HG03280 (cell line): ENCODE data around the gene ROR1.

ENCODE experiments used
- ATAC-seq: cut with Tn5 transposase; IDR thresholded peaks from one replicate; pipeline ENCODE4 v1.9.1; 2021; ENCODE audit warnings: mild to moderate bottlenecking, moderate library complexity; ENCODE audit not compliant: unreplicated experiment

ROR1 gene

GRCh38 chr1:63924600-63924999 is 150.8 kb downstream of the ROR1 start:
- ATAC-seq, result no peak

- ATAC-seq, result no peak
Observed at GRCh38 chr1:63928186-63929105, 154.6 kb downstream of the ROR1 start.

- ATAC-seq, result no peak
Observed at GRCh38 chr1:63929106-63929478, 155.3 kb downstream of the ROR1 start.

DNA sequence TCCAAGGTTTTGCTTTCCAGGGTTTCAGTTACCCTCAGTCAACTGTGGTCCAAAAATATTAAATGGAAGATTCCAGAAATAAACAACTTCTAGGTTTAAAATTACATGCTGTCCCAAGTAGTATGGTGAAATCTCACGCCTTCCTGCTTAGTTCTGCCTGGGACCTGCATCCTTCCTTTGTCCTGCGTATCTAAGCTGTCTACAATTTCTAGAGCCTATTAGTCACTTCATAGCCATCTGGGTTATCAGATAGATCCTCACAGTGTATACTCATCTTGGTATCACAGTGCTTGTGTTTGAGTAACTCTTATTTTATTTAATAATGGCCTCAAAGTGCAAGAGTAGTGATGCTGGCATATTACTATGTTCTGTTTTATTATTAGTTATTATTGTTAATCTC is 157.7 kb downstream of the ROR1 start:
- no peak for ATAC-seq

DNA sequence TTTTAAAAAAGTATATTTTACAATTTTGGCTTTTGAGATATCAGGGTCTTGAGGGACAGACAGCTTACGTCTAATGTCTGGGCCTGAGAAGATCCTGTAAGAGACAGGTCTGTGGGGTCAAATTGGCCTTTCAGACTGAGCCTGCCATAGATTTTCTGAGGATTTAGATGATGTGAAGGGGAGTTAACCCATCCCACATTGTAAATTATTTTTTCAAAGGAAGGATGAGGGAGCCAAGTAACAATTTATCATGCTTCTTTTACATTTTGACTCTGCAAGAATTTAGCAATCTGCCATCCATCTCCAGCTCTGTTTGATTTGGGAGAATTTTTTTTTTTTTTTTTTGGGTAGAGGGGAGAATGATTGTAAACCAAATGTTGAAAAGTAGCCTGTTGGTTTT is 160.9 kb downstream of the ROR1 start:
- no peak for ATAC-seq

GRCh38 chr1:63935143-63935542 is 161.3 kb downstream of the ROR1 start:
- no peak for ATAC-seq

DNA sequence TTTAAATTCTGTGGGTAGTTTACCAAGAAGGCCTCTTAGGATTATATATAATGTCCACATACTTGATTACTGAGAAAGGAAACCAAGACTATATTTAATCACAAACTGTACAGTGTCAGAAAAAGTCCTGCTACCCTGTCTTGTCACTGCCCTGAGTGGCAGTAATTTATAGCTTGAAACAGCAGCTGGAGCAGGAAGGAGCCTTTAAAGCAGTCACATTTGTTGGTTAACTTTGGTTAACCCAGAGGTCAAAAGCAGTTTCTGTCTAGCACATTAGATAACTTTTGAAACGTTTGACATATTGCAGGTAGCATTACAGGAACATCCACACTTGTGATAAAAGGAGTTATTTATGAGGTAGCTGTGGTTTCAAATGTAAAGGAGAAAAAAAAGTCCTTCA is 161.7 kb downstream of the ROR1 start:
- ATAC-seq, result no peak

- no peak for ATAC-seq
Observed at GRCh38 chr1:63936276-63936675, 162.5 kb downstream of the ROR1 start.

- no peak for ATAC-seq
Observed at GRCh38 chr1:63936801-63937200, 163.0 kb downstream of the ROR1 start.

GRCh38 chr1:63937461-63938022 is 163.7 kb downstream of the ROR1 start:
- ATAC-seq, result no peak

- ATAC-seq, result no peak
Observed at GRCh38 chr1:63940440-63940839, 166.6 kb downstream of the ROR1 start.

DNA sequence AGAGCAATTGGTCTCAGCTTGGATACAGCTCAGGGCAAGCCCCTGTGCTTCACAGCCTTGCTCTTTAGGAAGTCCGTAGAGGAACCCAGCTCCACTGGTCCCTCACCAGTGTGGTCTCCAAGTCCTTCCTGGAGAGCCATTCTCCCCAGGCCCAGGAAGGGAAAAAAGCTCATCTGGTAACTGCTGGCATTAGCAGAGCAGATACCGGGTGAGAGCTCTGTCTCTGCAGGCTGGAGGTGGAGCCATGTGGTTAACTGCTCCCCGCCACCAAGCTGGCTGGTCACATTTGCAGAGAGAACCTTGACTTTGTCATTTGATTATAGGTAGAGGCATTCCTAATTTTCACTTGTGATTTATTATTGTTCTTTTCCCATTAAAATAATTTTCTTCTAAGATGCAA is 169.6 kb downstream of the ROR1 start:
- ATAC-seq, result no peak

- no peak for ATAC-seq
Observed at GRCh38 chr1:63945943-63946342, 172.1 kb downstream of the ROR1 start.

DNA sequence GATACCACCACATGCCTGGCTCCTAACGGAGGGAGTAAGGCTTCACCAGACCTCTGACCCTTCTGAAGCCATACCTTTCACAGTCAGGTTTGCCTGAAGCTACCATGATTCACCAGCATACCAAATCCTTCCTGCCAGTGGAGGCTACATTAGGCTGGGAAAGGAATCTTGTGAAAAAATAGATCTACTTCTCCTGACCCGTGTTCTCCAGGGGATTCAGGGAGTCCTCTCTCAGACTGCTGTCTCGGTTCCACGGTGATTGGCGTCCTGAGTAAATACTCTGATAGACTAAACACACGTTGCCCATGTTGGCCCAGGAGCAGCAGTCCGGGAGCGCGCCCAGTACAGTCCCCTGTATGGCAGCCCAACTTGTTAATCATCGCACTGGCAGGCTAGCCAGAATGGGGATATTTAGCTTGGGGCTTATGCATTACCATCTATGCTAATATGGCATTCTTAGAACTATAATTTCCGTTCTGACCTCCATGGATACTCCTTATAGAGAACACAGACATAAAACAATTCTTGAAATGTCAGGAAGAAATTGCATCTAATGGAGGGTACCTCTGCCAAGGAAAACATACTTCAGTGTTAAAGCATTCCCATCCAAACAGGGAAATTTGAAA is 173.2 kb downstream of the ROR1 start:
- no peak for ATAC-seq

DNA sequence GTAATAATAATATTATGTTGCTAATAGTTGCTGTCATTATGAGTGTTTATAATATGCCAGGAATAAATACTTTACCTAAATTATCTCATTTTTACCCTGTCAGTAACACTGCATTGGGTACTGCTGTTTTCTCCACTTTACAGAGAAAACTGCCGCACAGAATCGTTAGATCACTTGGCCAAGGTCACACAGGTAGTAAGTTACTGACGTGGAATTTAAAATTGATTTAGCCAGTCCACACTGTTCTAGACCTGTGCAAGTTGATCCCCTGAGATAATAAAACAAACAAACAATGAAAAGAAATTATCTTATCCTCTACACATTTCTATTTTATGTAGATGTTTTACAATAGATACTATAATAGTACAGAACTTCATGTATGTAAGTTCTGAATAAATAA is 174.1 kb downstream of the ROR1 start:
- ATAC-seq, result no peak

DNA sequence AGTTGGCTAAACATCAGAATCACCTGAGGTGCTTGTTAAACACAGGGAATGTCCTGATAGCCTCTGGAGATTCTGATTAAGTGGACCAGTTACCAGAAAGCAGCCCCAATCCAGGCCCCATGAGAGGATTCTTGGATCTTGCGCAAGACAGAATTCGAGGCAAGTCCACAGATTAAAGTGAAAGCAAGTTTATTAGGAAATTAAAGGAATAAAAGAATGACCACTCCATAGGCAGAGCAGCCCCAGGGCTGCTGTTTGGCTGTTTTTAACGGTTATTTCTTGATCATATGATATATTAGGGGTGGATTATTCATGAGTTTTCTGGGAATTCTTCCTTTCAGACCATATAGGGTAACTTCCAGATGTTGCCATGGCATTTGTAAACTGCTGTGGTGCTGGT is 176.2 kb downstream of the ROR1 start:
- ATAC-seq, result no peak

GRCh38 chr1:63951059-63951946 is 177.5 kb downstream of the ROR1 start:
- no peak for ATAC-seq

GRCh38 chr1:63954187-63954586 is 180.4 kb downstream of the ROR1 start:
- no peak for ATAC-seq

DNA sequence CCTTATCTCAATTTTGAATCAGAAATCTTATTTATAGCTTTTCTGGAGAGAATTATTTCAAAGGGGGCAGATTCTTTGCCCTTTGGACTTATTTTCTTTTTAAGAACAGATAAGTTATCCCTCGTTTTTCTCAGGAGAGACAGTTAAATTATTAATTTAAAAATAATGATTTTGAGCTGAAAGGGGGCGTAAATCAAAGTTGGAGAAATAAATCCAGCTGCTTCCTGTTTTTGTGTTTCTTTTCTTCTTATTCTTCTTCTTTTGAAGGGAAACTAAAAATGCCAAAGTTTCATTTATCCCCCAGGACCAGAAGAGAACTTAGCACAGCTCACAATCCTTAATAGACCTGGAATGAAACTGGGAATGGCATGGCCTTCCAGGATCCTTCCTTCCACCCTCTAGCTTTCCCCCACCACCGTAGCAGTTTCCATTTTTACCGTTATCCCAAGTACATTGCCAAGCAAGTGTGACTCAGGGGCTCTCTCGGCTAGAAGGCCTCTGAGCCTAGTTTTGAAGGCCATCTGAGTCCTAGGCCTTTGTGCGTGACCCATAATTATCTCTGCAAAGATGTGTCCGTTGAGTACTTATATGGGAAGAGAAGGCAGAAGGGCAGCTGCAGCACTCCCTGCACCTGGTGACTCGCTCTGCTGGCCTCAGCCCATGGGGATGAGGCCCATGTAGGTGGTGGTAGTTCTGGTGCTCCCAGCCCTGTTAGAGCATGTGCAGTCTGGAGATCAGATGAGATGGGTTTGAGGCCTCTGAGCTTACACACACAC is 181.7 kb downstream of the ROR1 start:
- no peak for ATAC-seq

DNA sequence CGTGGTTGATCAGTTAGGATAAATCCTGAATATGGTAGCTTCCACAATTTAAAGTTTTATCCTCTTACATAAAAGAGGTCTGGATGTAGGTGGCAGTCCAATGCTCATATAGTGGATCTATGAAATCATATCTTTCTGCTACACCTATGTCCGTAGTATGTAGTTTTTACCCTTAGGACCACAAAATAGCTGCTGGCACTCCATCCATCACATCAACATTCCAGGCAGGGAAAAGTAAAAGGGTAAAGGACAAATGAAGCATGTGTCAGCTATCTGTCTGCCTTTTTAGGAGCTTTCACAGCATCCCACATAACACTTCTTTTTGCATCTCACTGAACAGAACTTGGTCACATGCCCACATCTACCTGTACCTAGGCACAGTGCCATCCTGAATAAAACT is 184.7 kb downstream of the ROR1 start:
- no peak for ATAC-seq
